ENCODE data around the gene AAGAB.

GRCh38 chr15:67216859-67217258, 37.6 kb downstream of the AAGAB start:
- no peak for TF ChIP-seq ZNF274 (IDR thresholded peaks at IDR 0.05; ENCODE audit: low read depth, low read length)
- TF ChIP-seq YY1 (IDR thresholded peaks at IDR 0.05; ENCODE audit: insufficient read depth, insufficient read length), result no peak
- TF ChIP-seq SUZ12 (IDR thresholded peaks at IDR 0.05; ENCODE audit: extremely low read depth, insufficient read depth, insufficient read length), result no peak

Measured in NT2/D1 (cell line).